ENCODE measurements around the gene ZNF148.

- TF ChIP-seq CTCF (IDR thresholded peaks at IDR 0.05) (no peak), POLR2A (IDR thresholded peaks at IDR 0.05) (no peak)
Observed at GRCh38 chr3:125207949-125208568, 167.1 kb downstream of the ZNF148 start.
